IMR-90 (cell line): Measurements from ENCODE around the gene ANKFY1.

Source experiments
- CHD1 ChIP-seq: IDR thresholded peaks from 2 replicates; pipeline ENCODE4 v1.6.1; 2012; ENCODE audit warnings: low read depth, low read length, improper control_type of control experiment
- CTCF ChIP-seq: conservative IDR thresholded peaks from 2 replicates; pipeline ENCODE4 v1.5.1; 2012; ENCODE audit warnings: mild to moderate bottlenecking, low read depth, low read length, improper control_type of control experiment
- ELK1 ChIP-seq: fragments of 150-350 bp; IDR thresholded peaks from 2 replicates; pipeline ENCODE4 v1.6.1; 2016; ENCODE audit warnings: low read depth, mild to moderate bottlenecking, low read length, moderate library complexity, borderline replicate concordance
- POLR2A ChIP-seq: IDR thresholded peaks from 2 replicates; pipeline ENCODE4 v1.6.1; 2012; ENCODE audit warnings: mild to moderate bottlenecking, low read depth, low read length
- RAD21 ChIP-seq: IDR thresholded peaks from 2 replicates; pipeline ENCODE4 v1.6.1; 2012; ENCODE audit warnings: low read length, improper control_type of control experiment

- TF ChIP-seq CHD1 (no peak), ELK1 (no peak), POLR2A (no peak), RAD21 (no peak), CTCF (no peak)
Observed at GRCh38 chr17:4266550-4266949, 2.8 kb upstream of the ANKFY1 start.
